ENCODE measurements around the gene KCNAB2.

Gene KCNAB2

GRCh38 chr1:6099787-6100765 lies 54.4 kb downstream of the KCNAB2 start:
- no peak for DNase-seq

- DNase-seq = no peak
These were observed 55.4 kb downstream of the KCNAB2 start for GRCh38 chr1:6100861-6101783.

- DNase-seq = no peak
These were observed 56.3 kb downstream of the KCNAB2 start for GRCh38 chr1:6101826-6102531.

GRCh38 chr1:6102532-6102845 lies 56.8 kb downstream of the KCNAB2 start:
- no peak for DNase-seq

- DNase-seq = no peak
These were observed 57.6 kb downstream of the KCNAB2 start for GRCh38 chr1:6103111-6103853.

DNA sequence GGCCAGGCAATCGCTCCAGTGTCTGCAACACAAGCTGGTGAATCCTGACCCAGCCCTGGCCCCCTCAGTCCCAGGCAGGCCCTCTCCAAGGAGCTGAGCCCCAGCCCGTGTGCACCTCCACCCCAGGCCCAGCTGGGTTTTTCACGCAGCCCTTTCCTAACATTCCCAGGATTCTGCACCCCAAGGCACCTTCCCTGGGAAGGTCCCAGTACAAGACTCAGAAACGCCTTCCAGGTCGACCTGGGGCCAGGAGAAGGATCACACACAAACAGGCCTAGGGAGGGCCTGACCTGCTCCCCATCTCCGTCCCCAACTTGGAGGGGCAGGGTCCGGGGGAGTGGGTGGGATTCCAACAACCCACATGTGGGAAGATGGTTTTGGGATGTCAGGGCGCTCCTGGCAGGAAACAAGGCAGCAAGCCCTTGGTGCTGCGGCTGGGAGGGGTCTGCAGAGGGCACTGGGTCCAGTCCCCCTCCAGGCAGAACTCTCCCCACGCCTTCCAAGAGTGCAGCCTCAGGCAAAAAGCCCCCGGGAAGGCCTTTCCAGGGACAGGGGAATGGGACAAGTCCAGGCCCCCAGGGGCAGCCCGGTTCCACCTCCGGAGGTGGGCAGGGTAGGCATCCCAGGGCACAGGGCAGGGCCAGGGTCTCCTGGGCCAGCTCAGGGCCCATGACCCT lies 58.3 kb downstream of the KCNAB2 start:
- no peak for DNase-seq

GRCh38 chr1:6104631-6105030 lies 58.9 kb downstream of the KCNAB2 start:
- no peak for DNase-seq

DNA sequence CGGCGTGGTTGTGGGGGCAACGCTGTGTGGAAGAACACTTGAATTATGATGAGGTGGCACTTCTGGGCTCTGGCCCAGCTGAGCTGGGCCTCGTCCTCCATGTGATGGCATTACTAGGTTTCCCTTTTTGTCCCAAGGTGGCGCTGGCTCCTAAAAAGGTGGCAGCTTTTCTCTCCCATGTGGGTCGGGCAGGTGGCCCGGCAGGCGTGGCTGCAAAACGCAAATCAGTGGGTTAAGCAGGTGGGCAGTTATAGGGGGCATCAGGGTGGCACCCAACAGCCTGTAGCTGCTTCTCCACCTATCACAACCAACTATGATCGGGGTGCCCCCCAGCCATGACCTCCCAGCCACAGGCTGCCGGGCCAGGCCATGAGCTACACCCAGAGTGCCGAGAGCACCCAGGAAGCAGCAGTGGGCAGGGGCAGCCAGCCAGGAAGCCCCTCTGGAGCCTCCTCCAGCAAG lies 59.6 kb downstream of the KCNAB2 start:
- no peak for DNase-seq

DNA sequence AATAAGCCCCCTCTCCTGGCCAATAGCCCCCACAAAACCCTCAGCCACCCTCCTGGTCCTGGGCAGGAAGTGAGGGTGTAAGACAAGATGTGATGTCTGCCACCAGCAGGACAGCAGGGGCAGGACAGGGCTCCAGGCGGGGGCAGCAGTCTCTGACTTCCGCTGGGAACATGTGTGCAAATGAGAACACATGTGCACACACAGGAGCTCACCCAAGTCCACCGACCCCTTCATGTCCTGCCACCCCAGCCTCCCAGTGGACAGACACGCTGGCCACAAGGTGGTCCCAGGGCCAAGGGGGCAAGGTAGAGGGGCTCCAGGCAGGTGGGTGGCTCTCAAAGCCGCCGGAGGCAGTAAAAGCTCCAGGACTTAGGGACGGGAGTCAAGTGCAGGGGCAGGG lies 60.1 kb downstream of the KCNAB2 start:
- no peak for DNase-seq

GRCh38 chr1:6106321-6106731 lies 60.6 kb downstream of the KCNAB2 start:
- no peak for DNase-seq

GRCh38 chr1:6106977-6107376 lies 61.3 kb downstream of the KCNAB2 start:
- DNase-seq = no peak

DNA sequence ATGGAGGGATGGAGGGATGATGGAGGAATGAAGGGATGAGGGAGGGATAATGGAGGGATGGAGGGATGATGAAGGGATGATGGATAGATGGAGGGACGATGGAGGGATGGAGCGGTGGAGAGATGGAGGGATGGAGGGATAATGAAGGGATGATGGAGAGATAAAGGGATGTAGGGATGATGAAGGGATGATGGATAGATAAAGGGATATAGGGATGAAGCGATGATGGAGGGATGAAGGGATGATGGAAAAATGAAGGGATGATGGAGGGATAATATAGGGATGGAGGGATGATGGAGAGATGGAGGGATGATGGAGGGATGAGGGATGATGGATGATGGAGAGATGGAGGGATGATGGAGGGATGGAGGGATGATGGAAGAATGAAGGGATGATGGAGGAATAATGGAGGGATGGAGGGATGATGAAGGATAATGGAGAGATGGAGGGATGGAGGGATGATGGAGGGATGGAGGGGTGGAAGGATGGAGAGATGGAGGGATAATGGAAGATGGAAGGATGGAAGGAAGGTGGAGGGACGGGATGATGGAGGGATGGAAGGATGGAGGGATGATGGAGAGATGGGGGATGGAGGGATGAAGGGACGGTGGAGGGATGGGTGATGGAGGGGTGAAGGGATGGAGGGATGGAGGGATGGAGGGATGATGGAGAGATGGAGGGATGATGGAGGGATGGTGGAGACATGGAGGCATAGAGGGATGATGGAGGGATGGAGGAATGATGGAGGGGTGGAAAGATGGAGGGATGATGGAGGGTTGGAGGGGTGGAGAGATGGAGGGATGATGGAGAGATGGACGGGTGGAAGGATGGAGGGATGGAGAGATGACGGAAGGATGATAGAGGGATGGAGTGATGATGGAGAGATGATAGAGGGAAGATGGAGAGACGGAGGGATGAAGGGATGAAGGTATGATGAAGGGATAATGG lies 62.0 kb downstream of the KCNAB2 start:
- no peak for DNase-seq

DNA sequence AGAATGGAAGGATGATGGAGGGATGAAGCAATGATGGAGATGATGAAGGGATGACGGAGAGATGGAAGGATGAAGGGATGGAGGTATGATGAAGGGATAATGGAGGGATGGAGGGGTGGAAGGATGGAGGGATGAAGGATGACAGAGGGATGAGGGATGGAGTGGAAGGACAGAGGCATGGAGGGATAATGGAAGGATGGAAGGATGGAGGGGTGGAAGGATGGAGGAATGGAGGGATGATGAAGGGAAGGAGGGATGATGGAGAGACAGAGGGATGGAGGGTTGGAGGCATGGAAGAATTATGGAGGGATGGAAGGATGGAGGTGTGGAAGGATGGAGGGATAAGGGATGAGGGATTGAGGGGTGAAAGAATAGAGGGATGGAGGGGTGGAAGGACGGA lies 62.8 kb downstream of the KCNAB2 start:
- DNase-seq = no peak

DNA sequence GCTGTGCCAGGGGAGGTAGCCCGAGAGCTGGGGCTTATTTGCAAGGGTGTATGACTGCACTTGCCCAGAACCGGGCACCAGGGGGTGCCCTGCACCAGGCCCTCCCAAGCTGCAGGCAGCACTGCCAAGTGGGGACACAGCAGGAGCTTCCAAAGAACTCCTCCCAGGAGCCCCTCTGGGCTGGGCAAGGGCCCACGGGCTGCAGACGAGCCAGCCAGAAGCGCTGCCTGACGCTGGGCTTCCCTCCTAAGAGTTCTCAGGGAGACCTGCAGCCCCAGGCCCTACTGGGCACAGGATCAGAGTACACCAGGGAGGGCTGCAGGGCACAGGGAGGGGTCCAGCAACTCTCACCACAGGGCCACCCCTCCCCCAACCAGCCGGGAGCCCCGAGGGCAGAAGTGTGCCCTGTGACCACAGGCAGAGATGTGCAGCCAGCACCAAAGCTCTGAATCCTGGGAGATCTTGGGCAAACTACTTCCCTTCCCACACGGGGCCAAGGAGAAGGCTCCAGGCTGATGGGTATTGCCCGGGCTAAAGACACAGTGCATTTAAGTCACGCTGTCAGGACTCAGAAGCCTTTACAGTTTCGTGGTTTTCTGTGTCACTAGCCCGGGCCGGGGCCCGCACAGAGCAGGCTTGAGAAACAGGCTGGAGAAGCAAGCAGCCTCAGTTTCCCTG lies 63.4 kb downstream of the KCNAB2 start:
- peak; percentile 26 for DNase-seq

DNA sequence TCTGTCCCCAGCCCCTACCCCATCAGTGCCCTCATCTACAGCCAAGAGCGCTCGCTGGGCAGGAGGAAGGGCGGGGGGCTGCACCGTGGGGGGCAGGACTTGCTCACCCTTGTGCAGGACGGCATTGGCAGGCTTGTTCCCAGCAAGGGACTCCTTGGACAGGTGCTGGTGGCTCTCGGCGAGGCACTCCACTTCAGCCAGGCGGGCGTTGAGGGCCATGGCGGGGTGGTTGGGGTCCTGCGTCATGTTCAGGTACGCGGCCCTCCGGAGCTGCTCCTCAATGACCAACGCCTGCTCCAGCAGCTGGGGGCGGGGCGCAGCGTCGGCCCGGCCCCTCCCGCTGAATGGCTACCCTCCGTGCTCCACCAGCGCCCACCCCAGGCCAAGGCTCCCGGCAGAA lies 64.0 kb downstream of the KCNAB2 start:
- no peak for DNase-seq

DNA sequence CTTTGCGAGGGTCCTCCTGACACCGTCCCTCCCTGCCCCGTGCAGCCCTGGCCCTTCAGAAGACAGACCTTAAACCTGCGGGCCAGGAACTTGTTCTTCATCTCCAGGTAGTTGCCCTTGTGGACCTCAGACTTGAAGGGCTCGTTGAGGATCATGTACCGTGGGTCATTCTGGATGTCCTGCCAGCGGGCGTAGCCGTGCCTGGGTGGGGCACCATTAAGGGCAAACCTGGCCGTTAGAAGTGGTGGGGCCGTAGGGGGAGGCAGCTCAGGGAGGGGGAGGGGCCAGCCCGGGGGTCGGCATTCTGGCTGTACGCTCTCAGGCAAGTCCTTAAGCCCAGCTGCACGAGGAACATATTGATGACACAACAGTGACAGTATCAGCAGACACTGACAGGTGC lies 64.6 kb downstream of the KCNAB2 start:
- no peak for DNase-seq

GRCh38 chr1:6111571-6111970 lies 65.9 kb downstream of the KCNAB2 start:
- no peak for DNase-seq

- no peak for DNase-seq
These were observed 66.5 kb downstream of the KCNAB2 start for GRCh38 chr1:6111991-6112689.

GRCh38 chr1:6112690-6113005 lies 67.0 kb downstream of the KCNAB2 start:
- no peak for DNase-seq

Measured in GF-D8 (cell line).